ENCODE measurements around the gene CLIC1.
A peak's percentile ranks its signal among the peaks of the same experiment; 100 is the strongest.

CLIC1 gene

DNA sequence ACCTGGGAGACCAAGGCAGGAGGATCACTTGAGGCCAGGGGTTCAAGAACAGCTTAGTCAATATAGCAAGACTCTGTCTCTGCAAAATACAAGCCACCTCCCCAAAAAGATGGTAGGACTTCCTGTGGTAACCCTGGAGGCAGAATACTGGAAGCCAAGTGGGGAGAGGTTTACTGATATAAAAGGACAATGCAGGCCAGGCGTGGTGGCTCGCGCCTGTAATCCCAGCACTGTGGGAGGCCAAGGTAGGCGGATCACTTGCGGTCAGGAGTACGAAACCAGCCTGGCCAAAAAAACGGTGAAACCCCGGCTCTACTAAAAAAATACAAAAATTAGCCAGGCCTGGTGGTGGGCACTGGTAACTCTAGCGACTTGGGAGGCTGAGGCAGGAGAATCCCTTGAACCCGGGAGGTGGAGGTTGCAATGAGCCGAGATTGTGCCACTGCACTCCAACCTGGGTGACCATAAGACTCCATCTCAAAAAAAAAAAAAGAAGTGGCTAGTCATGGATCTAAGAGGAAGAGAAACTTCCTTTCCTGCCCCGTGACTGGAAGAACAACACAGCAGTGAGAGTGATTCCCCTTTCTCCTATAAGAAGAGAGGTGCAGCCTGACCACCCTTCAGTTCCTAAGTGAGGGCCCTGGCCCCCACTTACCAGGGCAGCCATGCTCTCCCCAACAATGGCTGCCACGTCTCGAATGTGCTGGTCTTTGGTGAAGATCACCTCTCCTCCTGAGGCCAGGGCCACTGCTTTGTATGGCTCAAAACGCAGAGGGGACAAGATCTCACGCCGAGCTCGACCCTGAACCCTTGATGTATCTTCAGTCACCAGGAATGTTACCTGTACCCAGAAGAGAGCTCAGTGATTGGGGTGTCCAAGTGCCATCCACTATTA is 32.3 kb upstream of the CLIC1 start:
- DNase-seq: no peak

DNA sequence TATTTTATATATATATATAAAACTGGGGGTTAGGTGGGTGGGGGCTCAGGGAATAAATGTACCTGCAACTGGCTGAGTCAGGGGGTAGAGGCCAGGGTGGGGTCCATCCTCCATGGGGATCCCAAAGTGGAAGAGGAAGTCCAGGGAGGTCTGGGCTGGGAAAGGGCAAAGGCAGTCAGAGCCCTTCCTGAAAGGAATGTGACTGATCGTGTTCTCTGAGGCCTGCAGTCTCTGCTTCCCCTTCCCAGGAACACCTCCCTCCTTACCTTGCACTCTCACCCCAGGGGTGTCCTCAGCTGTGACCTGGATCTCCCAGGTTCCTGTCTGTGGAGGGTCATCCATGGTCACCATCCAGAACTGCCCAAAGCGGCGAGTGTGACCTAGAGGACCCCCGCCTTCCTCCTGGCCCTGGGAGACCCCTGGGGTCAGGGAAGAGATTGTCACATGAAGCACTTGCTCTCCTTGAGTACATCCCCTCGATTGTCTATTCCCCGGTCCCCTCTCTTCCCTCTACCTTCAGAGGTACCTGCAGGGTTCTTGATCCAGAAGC is 30.8 kb upstream of the CLIC1 start:
- DNase-seq: no peak

- DNase-seq: no peak
Observed at GRCh38 chr6:31765910-31766794, 29.8 kb upstream of the CLIC1 start.

DNA sequence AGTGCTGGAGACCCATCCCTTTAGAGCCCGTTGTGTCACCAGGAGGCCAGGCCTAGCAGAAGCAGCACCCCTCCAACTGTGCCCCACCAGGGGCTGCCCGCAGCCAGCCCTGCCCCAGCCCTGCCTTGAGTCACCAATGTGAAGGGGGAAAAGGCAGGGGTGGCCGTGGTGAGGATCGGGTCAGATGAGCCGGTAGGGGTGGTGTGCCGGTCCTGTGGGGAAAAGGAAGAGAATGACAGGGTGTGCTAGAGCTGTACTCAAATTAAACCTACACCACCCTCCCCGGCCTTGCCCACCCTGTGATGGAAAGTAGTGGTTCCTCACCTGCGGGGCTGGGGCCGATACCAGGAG is 29.2 kb upstream of the CLIC1 start:
- DNase-seq: no peak

DNA sequence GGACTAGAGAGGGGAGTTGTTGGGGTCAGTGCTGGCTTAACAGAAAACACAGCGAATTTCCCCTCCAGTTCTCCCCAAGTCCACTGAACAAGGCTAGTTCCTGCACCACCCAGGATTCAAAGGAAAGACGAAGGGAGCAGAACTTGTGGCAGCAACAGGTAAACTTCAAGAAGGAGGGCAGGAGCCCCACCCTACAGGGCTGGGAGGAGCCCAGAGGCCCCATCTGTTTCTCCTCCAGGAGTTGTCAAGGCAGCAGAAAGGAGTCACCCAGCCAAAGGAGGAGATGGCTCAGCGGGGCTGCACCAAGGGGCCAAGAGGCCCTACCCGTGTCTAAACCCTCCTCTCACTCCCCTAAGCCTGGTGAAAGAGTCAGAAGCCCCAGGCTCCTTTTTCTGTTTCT is 27.9 kb upstream of the CLIC1 start:
- DNase-seq: no peak

- DNase-seq: no peak
Observed at GRCh38 chr6:31763619-31763940, 27.2 kb upstream of the CLIC1 start.

DNA sequence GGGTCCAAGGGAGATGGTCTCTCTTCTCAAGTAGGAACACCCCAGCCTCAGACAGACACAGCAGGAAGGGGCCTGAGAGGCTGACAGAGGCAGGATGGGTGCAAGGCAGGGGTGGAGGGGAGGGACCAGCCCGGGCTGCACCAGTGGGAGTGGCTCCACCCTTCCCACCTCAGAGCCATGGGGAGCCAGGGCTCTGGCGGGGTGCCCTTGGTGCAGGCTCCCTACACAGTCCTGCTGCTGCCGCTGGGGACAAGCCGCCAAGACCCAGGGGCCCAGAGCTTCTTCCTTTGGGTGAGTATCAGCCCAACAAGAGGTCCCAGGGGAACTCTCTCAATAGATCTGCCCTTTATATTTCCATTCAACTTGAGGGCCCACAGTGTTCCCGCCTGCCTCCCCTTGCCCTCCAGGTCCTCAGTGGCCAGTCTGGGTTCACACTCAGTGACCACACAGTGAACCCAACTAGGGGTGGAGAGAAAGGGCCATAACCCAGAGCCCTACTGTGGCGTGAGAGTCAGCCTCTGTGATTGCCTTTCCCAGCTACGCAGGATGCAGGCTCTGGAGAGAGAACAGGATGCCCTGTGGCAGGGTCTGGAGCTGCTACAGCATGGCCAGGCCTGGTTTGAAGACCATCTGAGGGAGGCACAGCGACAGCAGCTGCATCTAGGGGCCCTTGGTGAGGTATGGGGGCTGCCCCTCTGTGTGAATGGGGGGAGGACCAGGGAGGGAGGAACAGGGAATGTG is 26.7 kb upstream of the CLIC1 start:
- no peak for DNase-seq

GRCh38 chr6:31762356-31762755 is 26.0 kb upstream of the CLIC1 start, which contains the start of gene SAPCD1:
Gene SAPCD1, plus strand, starts transcription at chr6:31762656. Its CDS starts 399 bp downstream, at chr6:31763055.
- no peak for DNase-seq

DNA sequence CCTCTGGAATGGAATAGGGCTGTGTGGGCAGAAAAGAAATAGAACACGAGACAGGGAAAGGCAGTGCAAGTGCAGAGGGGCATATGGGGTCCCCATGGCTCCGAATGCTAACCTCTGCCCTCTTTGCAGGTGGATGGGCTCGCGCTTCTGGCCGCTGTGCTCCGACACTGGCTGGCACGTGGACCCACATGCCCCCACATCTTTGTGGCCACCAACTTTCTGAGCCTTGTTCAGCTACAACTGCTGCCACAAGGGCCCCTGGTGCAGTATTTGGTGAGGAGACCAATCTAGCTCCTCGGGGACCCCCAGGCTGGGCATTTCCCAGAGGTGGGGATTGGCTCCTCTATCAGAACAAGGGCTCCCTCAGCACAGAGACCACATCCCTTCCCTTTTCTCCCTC is 25.0 kb upstream of the CLIC1 start:
- no peak for DNase-seq

- DNase-seq: no peak
Observed at GRCh38 chr6:31760790-31761189, 24.5 kb upstream of the CLIC1 start.

DNA sequence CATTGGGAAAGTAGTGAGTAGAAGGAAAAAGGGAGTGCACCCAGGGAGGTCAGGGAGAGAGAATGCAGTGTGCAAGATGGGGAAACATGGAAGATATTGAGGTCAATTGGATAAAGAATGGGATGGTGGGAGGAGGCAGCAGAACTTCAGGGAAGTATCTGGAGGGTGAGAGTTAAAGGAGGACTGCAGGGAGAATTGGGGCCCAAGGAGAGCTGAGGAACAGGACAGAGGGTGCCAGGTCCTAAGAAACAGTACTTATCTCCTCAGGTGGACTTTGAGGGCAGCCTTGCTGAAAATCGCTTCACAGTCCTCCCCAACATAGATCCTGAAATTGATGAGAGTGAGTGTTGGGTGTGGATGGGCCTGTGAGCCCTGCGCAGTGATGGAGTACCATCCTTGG is 22.0 kb upstream of the CLIC1 start:
- DNase-seq: no peak

GRCh38 chr6:31752739-31753319 is 16.5 kb upstream of the CLIC1 start:
- no peak for DNase-seq

DNA sequence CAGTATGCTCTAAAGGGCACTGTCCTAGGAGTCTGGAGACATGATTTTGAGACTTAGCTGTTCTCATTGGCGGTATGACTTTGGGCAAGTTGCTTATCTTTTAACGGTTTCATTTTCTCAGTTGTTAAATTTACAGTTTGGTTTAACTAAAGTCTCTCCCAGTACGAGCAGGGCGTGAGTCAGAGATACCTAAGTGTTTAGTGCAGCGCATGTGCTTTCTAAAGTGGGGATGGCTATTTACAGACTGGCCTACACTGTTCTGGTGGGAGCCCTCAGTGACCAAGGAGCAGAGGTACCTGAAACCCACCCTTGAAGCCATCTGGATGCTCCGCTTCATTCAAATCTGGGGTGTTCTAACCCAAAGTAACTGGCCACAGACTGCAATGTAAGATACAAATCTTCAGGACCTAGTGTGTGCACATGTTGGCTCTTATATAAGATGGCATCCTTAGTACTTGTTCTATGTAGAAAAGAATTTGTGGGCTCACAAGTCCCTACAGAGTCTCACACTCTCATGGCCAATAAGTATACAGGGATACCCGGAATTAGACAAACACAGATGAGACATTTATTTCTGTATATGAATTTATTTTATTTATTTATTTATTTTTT is 14.2 kb upstream of the CLIC1 start:
- DNase-seq: no peak

DNA sequence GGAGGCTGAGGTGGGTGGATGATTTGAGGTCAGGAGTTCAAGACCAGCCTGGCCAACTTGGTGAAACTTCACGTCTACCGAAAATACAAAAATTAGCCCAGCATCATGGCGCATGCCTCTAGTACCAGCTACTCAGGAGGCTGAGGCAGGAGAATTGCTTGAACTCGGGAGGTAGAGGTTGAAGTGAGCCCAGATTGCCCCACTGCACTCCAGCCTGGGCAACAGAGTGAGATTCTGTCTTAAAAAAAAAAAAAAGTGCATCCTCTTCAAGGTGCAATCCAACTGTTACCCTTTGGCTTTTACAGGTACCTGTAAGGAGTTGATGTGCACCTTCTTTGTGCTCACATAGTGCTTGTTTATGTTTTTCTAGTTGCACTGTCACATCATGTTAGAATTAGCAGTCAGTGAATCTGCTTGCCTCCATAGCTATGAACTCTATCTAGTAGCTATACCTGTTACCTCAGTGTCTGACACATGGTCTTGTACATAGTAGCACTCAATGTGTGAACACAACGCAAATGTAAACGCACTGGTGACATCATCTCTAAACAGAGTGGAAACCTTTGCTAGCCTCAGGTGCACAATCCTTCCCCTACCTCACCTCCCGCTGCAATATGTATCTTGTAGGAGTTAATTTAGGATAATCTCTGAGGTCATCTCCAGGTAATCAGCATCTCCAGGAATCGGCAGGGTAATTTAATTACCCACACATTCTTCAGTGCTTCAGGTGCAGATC is 13.1 kb upstream of the CLIC1 start:
- no peak for DNase-seq

- DNase-seq: no peak
Observed at GRCh38 chr6:31744422-31744821, 8.1 kb upstream of the CLIC1 start.

- DNase-seq: no peak
Observed at GRCh38 chr6:31742894-31743293, 6.6 kb upstream of the CLIC1 start.

DNA sequence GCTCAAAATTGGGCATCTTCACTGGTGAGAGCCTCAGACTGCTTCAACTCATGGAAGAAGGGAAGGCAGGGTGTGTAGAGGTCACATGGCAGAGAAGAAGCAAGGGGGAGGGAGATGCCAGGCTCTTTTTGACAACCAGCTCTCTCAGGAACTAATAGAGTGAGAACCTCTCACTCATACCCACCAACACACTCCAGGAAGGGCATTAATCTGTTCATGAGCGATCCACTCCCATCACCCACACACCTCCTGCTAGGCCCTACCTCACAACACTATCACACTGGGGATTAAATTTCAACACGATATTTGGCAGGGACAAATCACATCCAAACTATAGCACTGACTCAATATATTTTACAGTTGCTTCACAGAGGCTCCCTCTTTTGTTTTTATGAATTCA is 5.5 kb upstream of the CLIC1 start:
- no peak for DNase-seq

DNA sequence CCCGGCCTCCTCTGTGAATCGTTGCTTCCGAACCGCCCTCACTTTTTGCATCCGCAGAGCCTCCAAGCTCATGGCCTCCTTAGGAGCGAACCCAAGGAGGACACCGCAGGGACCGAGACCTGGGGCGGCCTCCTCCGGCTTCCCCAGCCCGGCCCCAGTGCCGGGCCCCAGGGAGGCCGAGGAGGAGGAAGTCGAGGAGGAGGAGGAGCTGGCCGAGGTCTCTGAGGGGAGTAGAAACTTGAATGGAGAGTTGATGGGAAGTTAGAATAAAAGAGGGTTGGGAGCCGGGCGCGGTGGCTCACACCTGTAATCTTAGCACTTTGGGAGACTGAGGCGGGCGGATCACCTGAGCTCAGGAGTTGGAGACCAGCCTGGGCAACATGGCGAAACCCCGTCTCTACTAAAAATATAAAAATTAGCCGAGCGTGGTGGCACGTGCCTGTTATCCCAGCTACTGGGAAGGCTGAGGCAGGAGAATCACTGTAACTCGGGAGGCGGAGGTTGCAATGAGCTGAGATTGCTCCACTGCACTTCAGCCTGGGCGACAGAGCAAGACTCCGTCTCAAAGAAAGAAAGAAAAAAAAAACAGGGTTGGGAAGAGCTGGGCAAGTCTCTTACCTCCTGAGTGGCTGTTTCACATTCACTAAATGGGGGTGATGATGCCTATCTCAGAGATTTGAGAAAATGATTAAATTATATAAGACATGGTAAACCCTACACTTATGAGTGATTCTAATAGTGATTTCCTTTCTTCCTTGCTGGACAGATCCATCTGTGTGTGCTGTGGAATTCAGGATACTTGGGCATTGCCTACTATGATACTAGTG is 4.3 kb upstream of the CLIC1 start:
- DNase-seq: peak in 1 of 2 experiments; percentile 42

GRCh38 chr6:31739639-31740396 is 3.5 kb upstream of the CLIC1 start, which contains the start of gene MSH5:
Gene MSH5, plus strand, starts transcription at chr6:31740005. Its CDS starts 462 bp downstream, at chr6:31740467.
- DNase-seq: peak; percentile 92 to 96

All from stimulated activated CD4-positive, alpha-beta T cell treated with anti-CD3 and anti-CD28 coated beads, Interleukin-4, amount 100 ng/mL, for 4 hours (primary cell).